DOHH2 (cell line): Measurements from ENCODE around the gene CLIP2.

ENCODE experiments used
- CTCF ChIP-seq: fragments of 200-600 bp; sonication (generic); IDR thresholded peaks from one replicate; pipeline ENCODE4 v1.5.1; 2014; ENCODE audit warnings: antibody characterized with exemption, mild to moderate bottlenecking, low read depth, low read length; ENCODE audit not compliant: poor library complexity, severe bottlenecking
- EZH2phosphoT487 ChIP-seq: fragments of 200-600 bp; sonication (generic); IDR thresholded peaks from 2 replicates; pipeline ENCODE4 v1.6.1; 2017; ENCODE audit warnings: borderline replicate concordance, mild to moderate bottlenecking, antibody characterized with exemption, low read length, moderate library complexity, mixed read lengths

DNA sequence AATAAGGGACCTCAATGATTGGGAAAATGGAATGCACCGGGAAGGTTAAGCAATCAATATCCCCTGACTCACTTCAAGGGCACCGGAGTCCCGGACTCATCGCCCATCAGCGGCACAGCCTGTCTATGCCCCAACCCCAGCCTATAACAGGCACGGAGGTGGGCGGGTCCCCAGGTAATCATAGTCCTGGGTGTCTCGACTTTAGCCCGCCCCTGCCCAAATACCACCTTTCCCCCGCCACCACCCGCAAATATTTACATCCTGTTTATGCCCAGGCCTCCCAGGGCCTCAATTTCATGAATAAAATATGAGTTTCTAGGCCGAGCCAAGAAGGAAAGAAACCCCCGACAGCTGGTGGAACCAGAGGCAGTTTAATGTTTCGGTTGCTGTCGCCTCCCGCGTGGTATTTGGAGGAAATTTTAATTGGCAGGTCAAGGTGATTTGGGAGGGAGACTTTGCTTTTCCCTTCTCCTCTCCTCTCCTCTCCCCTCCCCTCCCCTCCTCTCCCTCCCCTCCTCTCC lies 19.4 kb upstream of the CLIP2 start:
- TF ChIP-seq CTCF (no peak), EZH2phosphoT487 (no peak)
